ENCODE measurements around the gene ALDH1A1.

ALDH1A1 gene

DNA sequence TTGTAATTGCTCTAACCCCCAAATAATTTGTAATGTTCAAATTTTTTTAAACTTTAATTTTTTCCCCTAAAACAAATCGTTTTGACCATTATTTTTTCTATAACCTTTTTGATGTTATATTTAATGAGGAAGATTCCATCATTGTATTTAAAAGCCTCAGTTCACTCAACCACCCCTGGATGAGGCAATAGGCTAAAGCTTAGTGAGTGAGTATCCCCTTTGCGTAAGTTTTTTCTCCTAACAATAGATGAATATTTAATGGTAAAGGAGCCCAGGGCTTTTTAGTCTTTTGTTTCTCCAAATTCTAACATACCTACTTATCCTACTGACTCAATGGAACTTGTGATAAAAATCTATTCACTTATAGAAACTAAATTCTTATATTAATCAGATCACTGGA is 38.1 kb downstream of the ALDH1A1 start:
- no peak for DNase-seq (ENCODE audit: low read depth)
- no peak overlapping the region for H3K9ac ChIP-seq (ENCODE audit: low read length)
- peaks cover 13% of the 10 kb centered on the region for H3K4me1 ChIP-seq (ENCODE audit: control insufficient read depth, insufficient read depth, low read length)
- H3K27me3 ChIP-seq (replicated peaks; ENCODE audit: control insufficient read depth, insufficient read depth, low read length) = no peaks in the 10 kb centered on the region
- H3K9me3 ChIP-seq (ENCODE audit: control insufficient read depth, low read length) = no peaks in the 10 kb centered on the region
- H3K4me3 ChIP-seq (ENCODE audit: low read length) = no peak overlapping the region
- peaks cover 6% of the 10 kb centered on the region for H3K36me3 ChIP-seq (ENCODE audit: control insufficient read depth, insufficient read depth, low read length, severe bottlenecking)

DNA sequence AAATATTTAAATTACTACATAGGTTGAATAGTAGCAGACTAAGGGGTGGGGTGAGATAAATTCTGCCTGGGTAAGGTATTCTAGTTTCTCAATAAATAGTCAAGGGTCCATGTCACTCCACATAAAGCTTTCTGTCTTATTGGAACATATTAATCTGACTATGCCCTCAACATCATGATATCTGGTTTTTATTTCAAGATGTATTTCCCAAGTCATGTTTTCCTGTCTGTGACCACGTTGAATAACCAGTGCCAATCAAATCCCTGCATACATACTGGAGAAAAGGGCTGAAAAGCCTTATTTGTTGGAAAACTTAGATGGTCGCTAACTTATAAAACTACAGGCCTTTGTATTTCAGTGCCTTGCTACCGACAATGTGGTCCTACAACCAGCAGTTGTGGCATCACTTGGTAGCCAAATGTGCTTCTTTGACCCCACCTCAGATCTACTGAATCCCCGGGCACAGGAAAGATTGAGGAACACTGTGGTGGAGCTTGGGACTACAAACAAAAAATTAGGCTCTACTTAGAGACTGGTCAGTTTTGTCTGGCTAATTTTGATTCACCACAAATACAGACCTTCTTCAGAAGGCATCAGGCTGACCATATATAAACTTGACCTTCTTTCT is 39.4 kb downstream of the ALDH1A1 start:
- peak overlapping the region; percentile 65 for H3K4me3 ChIP-seq (ENCODE audit: low read length)
- no peak for DNase-seq (ENCODE audit: low read depth)
- no peaks in the 10 kb centered on the region for H3K27me3 ChIP-seq (replicated peaks; ENCODE audit: control insufficient read depth, insufficient read depth, low read length)
- peaks cover 13% of the 10 kb centered on the region for H3K4me1 ChIP-seq (ENCODE audit: control insufficient read depth, insufficient read depth, low read length)
- no peaks in the 10 kb centered on the region for H3K9me3 ChIP-seq (ENCODE audit: control insufficient read depth, low read length)
- no peak overlapping the region for H3K9ac ChIP-seq (ENCODE audit: low read length)
- H3K36me3 ChIP-seq (ENCODE audit: control insufficient read depth, insufficient read depth, low read length, severe bottlenecking) = peaks cover 6% of the 10 kb centered on the region

DNA sequence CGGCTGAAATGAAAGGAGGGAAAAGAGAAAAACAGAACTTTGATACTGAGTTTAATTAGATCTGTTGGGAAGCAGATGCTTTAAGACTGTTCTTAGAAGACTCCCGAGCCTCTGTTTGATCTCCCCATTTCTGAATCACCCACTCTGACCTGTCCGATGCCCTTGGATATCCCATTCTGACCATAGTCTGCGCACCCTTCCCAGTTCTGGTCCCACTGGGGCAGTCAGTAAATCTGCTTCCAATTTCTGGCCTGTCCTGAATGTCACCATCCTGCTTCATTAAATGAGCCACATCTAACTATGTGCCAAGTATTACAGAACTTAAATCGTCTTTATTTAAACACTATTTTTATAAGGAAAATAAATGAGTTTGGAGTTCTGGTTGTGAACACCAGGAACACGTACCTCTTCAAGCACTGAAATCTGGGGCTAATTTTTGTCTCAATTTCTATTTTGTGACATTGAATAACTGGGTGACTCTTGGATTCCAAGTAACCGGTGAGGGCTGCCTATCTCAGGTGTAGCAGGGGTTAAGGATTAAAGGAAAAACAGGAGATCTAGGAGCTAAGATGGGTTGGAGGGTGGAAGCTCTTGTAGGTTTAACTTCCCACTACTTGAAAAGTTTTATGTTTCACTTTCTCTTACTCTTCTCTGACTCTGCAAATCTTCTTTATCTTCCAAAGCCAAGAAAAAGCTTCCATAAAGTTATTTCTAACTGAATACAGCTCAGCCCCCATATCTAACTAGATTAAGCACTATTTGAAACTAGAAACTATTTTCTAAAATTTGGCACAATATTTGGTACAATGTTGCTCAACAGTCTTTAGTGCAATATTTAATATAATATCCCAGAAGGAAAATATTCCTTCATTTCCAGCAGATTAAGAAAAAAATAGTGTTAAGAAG is 40.1 kb downstream of the ALDH1A1 start:
- no peaks in the 10 kb centered on the region for H3K27me3 ChIP-seq (replicated peaks; ENCODE audit: control insufficient read depth, insufficient read depth, low read length)
- H3K4me3 ChIP-seq (ENCODE audit: low read length) = peak overlapping the region; percentile 65
- peaks cover 13% of the 10 kb centered on the region for H3K4me1 ChIP-seq (ENCODE audit: control insufficient read depth, insufficient read depth, low read length)
- no peaks in the 10 kb centered on the region for H3K9me3 ChIP-seq (ENCODE audit: control insufficient read depth, low read length)
- H3K9ac ChIP-seq (ENCODE audit: low read length) = peak overlapping the region; percentile 20
- peaks cover 6% of the 10 kb centered on the region for H3K36me3 ChIP-seq (ENCODE audit: control insufficient read depth, insufficient read depth, low read length, severe bottlenecking)
- DNase-seq (ENCODE audit: low read depth) = peak; percentile 36

DNA sequence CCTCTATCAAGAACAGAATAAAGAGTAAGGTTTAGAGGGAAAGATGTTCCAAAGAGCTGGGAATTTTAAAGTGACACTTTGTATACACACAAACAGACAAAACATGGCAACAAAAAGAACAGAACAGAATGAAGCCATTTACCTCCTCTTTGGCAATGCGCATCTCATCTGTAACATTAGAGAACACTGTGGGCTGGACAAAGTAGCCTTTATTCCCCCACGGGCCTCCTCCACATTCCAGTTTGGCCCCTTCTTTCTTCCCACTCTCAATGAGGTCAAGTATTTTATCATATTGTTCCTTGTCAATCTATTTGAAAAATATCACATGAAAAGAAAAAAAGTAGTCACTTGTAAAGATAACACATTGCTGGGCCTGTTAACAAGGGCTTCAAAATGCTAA is 41.0 kb downstream of the ALDH1A1 start:
- peaks cover 17% of the 10 kb centered on the region for H3K4me1 ChIP-seq (ENCODE audit: control insufficient read depth, insufficient read depth, low read length)
- H3K27me3 ChIP-seq (replicated peaks; ENCODE audit: control insufficient read depth, insufficient read depth, low read length) = no peaks in the 10 kb centered on the region
- H3K4me3 ChIP-seq (ENCODE audit: low read length) = no peak overlapping the region
- H3K9ac ChIP-seq (ENCODE audit: low read length) = no peak overlapping the region
- peaks cover 6% of the 10 kb centered on the region for H3K36me3 ChIP-seq (ENCODE audit: control insufficient read depth, insufficient read depth, low read length, severe bottlenecking)
- H3K9me3 ChIP-seq (ENCODE audit: control insufficient read depth, low read length) = no peaks in the 10 kb centered on the region
- no peak for DNase-seq (ENCODE audit: low read depth)

DNA sequence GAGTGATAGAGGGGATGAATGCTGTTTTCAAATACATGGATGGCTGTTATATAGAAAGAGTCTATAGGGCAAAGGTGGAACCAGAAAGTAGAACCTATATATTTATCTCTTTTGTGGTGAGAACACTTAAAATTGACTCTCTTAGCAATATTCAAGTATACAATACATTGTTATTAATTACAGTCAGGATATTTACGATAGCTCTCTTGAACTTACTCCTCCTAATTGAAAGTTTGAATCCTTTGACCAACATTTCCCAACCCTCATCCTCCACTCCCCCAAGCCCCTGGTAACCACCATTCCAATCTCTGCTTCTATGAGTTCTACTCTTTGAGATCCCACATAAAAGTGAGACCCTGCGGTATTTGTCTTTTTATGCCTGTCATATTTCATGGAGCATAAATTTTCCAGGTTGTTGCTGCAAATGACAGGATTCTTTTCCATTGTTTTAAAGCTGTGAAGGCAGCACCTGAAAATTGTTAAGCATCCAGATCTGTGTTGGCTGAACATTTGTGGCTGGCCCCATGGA is 41.5 kb downstream of the ALDH1A1 start:
- peaks cover 6% of the 10 kb centered on the region for H3K36me3 ChIP-seq (ENCODE audit: control insufficient read depth, insufficient read depth, low read length, severe bottlenecking)
- no peak overlapping the region for H3K4me3 ChIP-seq (ENCODE audit: low read length)
- H3K27me3 ChIP-seq (replicated peaks; ENCODE audit: control insufficient read depth, insufficient read depth, low read length) = no peaks in the 10 kb centered on the region
- H3K4me1 ChIP-seq (ENCODE audit: control insufficient read depth, insufficient read depth, low read length) = peaks cover 17% of the 10 kb centered on the region
- DNase-seq (ENCODE audit: low read depth) = no peak
- H3K9ac ChIP-seq (ENCODE audit: low read length) = no peak overlapping the region
- no peaks in the 10 kb centered on the region for H3K9me3 ChIP-seq (ENCODE audit: control insufficient read depth, low read length)

DNA sequence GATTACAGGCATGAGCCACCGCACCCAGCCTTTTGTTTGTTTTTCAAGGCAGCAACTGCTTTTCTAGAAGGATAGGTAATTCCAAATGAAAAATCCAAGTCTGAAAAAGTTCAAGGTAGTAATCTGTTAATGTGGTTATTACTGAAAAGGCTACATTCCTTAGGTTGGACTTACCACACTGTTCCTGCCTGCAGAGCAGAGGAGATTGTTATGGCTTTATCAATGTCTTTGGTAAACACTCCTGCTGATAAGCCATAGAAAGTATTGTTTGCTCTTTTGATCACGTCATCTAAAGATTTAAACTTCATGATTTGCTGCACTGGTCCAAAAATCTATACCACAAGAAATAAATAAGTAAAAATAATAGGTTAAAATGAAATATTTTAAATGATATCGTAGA is 43.4 kb downstream of the ALDH1A1 start:
- no peak for DNase-seq (ENCODE audit: low read depth)
- no peaks in the 10 kb centered on the region for H3K27me3 ChIP-seq (replicated peaks; ENCODE audit: control insufficient read depth, insufficient read depth, low read length)
- H3K9me3 ChIP-seq (ENCODE audit: control insufficient read depth, low read length) = no peaks in the 10 kb centered on the region
- no peak overlapping the region for H3K4me3 ChIP-seq (ENCODE audit: low read length)
- H3K4me1 ChIP-seq (ENCODE audit: control insufficient read depth, insufficient read depth, low read length) = peaks cover 17% of the 10 kb centered on the region
- no peaks in the 10 kb centered on the region for H3K36me3 ChIP-seq (ENCODE audit: control insufficient read depth, insufficient read depth, low read length, severe bottlenecking)
- H3K9ac ChIP-seq (ENCODE audit: low read length) = no peak overlapping the region

DNA sequence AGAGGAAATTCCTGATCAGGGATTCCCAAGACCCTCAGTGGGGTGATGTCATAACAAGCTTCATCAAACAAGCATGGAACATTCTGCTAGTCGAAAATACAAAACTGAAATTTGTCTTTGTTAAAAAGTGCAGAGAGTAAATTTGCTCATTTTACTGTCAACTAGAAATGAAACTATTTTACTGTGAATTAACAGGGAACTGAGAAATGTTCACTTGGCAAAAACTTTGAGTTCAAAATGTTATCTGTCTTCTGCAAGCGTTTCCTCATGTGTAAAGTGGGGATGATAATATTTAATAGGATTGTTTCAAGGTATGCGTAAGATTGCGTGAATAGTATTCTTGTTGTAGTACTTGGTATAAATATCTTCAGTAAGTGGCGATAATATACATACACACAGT is 45.4 kb downstream of the ALDH1A1 start:
- Histone ChIP-seq H3K9ac (ENCODE audit: low read length) (no peak overlapping the region), H3K27me3 (replicated peaks; ENCODE audit: control insufficient read depth, insufficient read depth, low read length) (no peaks in the 10 kb centered on the region)
- no peak for DNase-seq (ENCODE audit: low read depth)

DNA sequence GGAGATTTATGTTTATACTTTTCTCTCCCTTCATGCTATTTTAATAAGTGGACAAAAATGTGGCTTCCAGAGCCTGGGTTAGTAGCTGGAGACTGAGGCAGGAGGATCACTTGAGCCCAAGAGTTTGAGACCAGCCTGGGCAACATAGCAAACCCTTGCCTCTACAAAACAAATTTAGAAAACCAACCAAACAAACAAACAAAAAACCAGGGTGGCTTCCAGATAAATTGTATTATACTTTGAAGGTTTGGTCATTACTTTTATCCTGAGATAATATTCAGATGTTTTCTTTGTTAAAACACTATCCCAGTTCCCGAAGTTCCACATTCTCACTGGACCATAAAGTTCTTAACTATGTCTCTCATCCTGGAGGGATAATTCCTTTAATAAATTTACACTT is 46.0 kb downstream of the ALDH1A1 start:
- no peak overlapping the region for H3K9ac ChIP-seq (ENCODE audit: low read length)
- peaks cover 5% of the 10 kb centered on the region for H3K4me1 ChIP-seq (ENCODE audit: control insufficient read depth, insufficient read depth, low read length)
- H3K36me3 ChIP-seq (ENCODE audit: control insufficient read depth, insufficient read depth, low read length, severe bottlenecking) = no peaks in the 10 kb centered on the region
- DNase-seq (ENCODE audit: low read depth) = no peak
- H3K9me3 ChIP-seq (ENCODE audit: control insufficient read depth, low read length) = no peaks in the 10 kb centered on the region
- no peak overlapping the region for H3K4me3 ChIP-seq (ENCODE audit: low read length)
- H3K27me3 ChIP-seq (replicated peaks; ENCODE audit: control insufficient read depth, insufficient read depth, low read length) = no peaks in the 10 kb centered on the region

More for the DNA sequence above, 45.4 kb downstream of the ALDH1A1 start:
- Histone ChIP-seq H3K4me3 (ENCODE audit: low read length) (no peak overlapping the region), H3K36me3 (ENCODE audit: control insufficient read depth, insufficient read depth, low read length, severe bottlenecking) (no peaks in the 10 kb centered on the region), H3K9me3 (ENCODE audit: control insufficient read depth, low read length) (no peaks in the 10 kb centered on the region), H3K4me1 (ENCODE audit: control insufficient read depth, insufficient read depth, low read length) (peaks cover 7% of the 10 kb centered on the region)

DNA sequence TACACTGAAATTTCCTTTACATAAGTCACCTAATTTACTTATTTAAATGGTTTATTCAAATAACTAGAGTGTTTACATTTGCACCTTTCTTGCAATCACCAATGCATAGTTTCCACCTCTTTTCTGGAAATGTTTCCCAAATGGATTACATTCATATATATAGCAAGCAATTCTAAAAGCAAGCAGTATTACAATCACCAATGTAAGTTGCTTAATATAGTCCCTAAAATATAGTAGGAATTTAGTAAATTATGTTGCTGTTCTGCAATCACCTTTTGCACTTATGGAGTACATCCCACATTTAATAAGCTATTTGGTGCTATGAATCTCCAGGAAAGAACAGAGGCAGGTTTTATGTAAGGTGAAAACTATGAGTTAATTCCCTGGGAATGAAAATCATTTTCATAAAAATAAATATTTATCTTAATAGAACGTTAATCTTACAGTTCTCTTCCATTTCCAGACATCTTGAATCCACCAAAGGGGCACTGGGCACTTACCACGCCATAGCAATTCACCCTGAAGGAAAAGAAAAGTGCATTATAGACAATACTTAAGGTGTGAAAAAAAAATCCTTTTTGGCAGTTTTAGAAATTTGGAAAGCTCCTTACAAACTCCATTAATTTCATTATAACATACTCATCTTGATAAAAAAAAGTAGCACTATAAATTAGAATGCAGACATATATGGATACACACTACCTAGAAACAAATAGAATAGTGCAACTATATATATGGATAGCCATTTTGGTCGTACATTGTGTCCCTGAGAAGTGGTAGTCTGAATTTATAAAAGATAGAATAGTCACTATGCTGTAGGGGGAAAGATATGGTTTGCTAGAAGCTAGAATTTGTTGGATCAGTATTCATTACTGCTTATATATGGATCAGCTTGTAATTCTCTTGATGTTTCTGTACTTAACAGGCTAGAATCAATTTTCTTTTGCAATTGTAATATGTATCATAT is 47.1 kb downstream of the ALDH1A1 start:
- Histone ChIP-seq H3K4me1 (ENCODE audit: control insufficient read depth, insufficient read depth, low read length) (peaks cover 5% of the 10 kb centered on the region), H3K27me3 (replicated peaks; ENCODE audit: control insufficient read depth, insufficient read depth, low read length) (no peaks in the 10 kb centered on the region), H3K4me3 (ENCODE audit: low read length) (no peak overlapping the region), H3K9me3 (ENCODE audit: control insufficient read depth, low read length) (no peaks in the 10 kb centered on the region), H3K9ac (ENCODE audit: low read length) (no peak overlapping the region), H3K36me3 (ENCODE audit: control insufficient read depth, insufficient read depth, low read length, severe bottlenecking) (no peaks in the 10 kb centered on the region)
- DNase-seq (ENCODE audit: low read depth) = no peak

DNA sequence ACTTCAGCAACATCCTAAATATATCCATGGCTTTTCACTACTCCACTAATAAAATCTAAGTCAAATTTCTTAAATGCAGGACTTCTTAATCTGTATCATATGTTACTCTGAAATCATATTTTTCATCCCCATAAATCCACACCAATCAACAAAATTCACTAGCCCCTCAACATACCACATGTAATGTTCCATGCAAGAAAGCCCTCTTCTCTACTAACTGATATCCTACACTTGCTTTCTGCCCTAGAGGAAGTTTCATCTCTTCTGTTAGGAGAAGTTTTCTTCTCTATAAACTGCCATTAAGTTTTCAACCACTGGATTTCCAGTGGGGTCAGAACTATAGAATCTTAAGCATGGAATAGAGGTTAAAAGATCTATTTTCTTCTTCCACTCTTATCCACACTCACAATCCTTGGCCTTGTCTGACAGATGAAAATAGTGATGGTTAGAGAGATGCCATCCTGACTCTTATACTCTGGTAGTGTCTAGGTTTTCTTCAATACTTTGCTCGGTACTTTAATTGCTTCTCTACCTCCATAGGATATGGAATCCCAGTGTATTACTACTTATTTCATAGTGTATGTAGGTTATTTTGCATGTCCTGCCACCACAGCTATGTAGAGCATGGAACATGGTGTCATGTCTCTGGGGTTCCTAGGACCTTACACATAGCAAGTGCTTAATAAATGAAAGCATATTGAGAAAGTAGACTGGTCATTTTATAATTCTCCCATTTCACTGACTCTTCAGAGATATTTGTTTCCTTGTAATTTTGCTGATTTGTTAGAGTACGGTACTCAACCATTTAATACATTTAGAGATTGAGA is 48.4 kb downstream of the ALDH1A1 start:
- DNase-seq (ENCODE audit: low read depth) = no peak
- H3K27me3 ChIP-seq (replicated peaks; ENCODE audit: control insufficient read depth, insufficient read depth, low read length) = no peaks in the 10 kb centered on the region

More for the DNA sequence above, 48.4 kb downstream of the ALDH1A1 start:
- Histone ChIP-seq H3K9me3 (ENCODE audit: control insufficient read depth, low read length) (no peaks in the 10 kb centered on the region), H3K4me1 (ENCODE audit: control insufficient read depth, insufficient read depth, low read length) (peaks cover 5% of the 10 kb centered on the region), H3K9ac (ENCODE audit: low read length) (no peak overlapping the region), H3K36me3 (ENCODE audit: control insufficient read depth, insufficient read depth, low read length, severe bottlenecking) (no peaks in the 10 kb centered on the region), H3K4me3 (ENCODE audit: low read length) (no peak overlapping the region)
